Erythroblast (primary cell): ENCODE data around the gene LMNTD1.
"Not testable (repeated sequence)": the region's sequence is repeated elsewhere in the genome, so short reads cannot be mapped to it uniquely, and the experiment has no call there.

Experiments used
- DNase-seq, 2 experiments: peaks; one replicate each; lab custom pipeline; 2025; lab: John Stamatoyannopoulos, UW
- GATA1 ChIP-seq: IDR thresholded peaks from 2 replicates; pipeline ENCODE4 v1.6.1; 2011; ENCODE audit warnings: low read depth, mild to moderate bottlenecking, control low read depth, low read length, moderate library complexity
- POLR2A ChIP-seq: IDR thresholded peaks from 2 replicates; pipeline ENCODE4 v1.6.1; 2011; ENCODE audit warnings: mild to moderate bottlenecking, low read length

LMNTD1 gene

GRCh38 chr12:25491396-25492325 lies 61.4 kb downstream of the LMNTD1 start:
- DNase-seq = no peak
- TF ChIP-seq POLR2A = no peak
- no peak for TF ChIP-seq GATA1

GRCh38 chr12:25488956-25489870 lies 63.9 kb downstream of the LMNTD1 start:
- DNase-seq = not testable (repeated sequence)

GRCh38 chr12:25482625-25483024 lies 70.5 kb downstream of the LMNTD1 start:
- TF ChIP-seq GATA1 (no peak), POLR2A (no peak)
- DNase-seq = no peak

- TF ChIP-seq GATA1 (no peak), POLR2A (no peak)
Observed at GRCh38 chr12:25480145-25480544, 72.9 kb downstream of the LMNTD1 start.

GRCh38 chr12:25477217-25477616 lies 75.9 kb downstream of the LMNTD1 start:
- TF ChIP-seq POLR2A (no peak), GATA1 (no peak)

More at GRCh38 chr12:25480145-25480544, 72.9 kb downstream of the LMNTD1 start:
- DNase-seq = no peak

GRCh38 chr12:25472453-25472852 lies 80.6 kb downstream of the LMNTD1 start:
- TF ChIP-seq GATA1 (no peak), POLR2A (no peak)
- DNase-seq = no peak

More at GRCh38 chr12:25477217-25477616, 75.9 kb downstream of the LMNTD1 start:
- no peak for DNase-seq

GRCh38 chr12:25469861-25470260 lies 83.2 kb downstream of the LMNTD1 start:
- TF ChIP-seq POLR2A (no peak), GATA1 (no peak)
- DNase-seq = no peak

GRCh38 chr12:25469368-25469767 lies 83.7 kb downstream of the LMNTD1 start:
- TF ChIP-seq POLR2A = no peak
- TF ChIP-seq GATA1 = no peak

GRCh38 chr12:25463521-25463920 lies 89.6 kb downstream of the LMNTD1 start:
- no peak for TF ChIP-seq GATA1
- no peak for TF ChIP-seq POLR2A
- DNase-seq = no peak

More at GRCh38 chr12:25469368-25469767, 83.7 kb downstream of the LMNTD1 start:
- DNase-seq = no peak

GRCh38 chr12:25463005-25463404 lies 90.1 kb downstream of the LMNTD1 start:
- DNase-seq = no peak
- TF ChIP-seq GATA1 = no peak
- no peak for TF ChIP-seq POLR2A

- no peak for DNase-seq
- TF ChIP-seq POLR2A (no peak), GATA1 (no peak)
Observed at GRCh38 chr12:25459541-25459951, 93.5 kb downstream of the LMNTD1 start.

GRCh38 chr12:25458047-25458552 lies 95.0 kb downstream of the LMNTD1 start:
- no peak for TF ChIP-seq GATA1
- TF ChIP-seq POLR2A = no peak
- no peak for DNase-seq

GRCh38 chr12:25456474-25456873 lies 96.6 kb downstream of the LMNTD1 start:
- no peak for DNase-seq
- TF ChIP-seq GATA1 (no peak), POLR2A (no peak)

GRCh38 chr12:25455696-25456095 lies 97.4 kb downstream of the LMNTD1 start:
- TF ChIP-seq POLR2A (no peak), GATA1 (no peak)
- no peak for DNase-seq
